ENCODE data around the gene PDXK.

GRCh38 chr21:43719748-43720538 lies 1.0 kb downstream of the PDXK start:
- TF ChIP-seq CTCF (conservative IDR thresholded peaks at IDR 0.05), result no peak
- TF ChIP-seq EZH2 (IDR thresholded peaks at IDR 0.05; ENCODE audit: low read depth), result no peak

All from PC-9 (cell line).